Measurements from ENCODE around the gene RSAD2. TPM values are rescaled to one million over a fixed set of nuclear protein-coding genes. Genes with fewer than 3 reads are reported as not detected.
A peak's percentile ranks its signal among the peaks of the same experiment; 100 is the strongest.

The RSAD2 gene
- total RNA-seq, 1 donor from 2014 or later, result 4.4 TPM

GRCh38 chr2:6922201-6922656 is 44.7 kb downstream of the RSAD2 start:
- Mint-ChIP-seq H3K4me3 (ENCODE audit: low read depth) (no peak overlapping the region), H3K36me3 (ENCODE audit: insufficient read depth) (peaks cover 9% of the 10 kb centered on the region), H3K27me3 (peaks cover 8% of the 10 kb centered on the region), H3K4me1 (ENCODE audit: low read depth) (peaks cover 45% of the 10 kb centered on the region), H3K9me3 (ENCODE audit: low read depth) (no peaks in the 10 kb centered on the region), H3K27ac (no peak overlapping the region)
- DNase-seq (ENCODE audit: low spot score, unreplicated experiment), result no peak
- TF ChIP-seq CTCF (IDR thresholded peaks at IDR 0.05; ENCODE audit: unreplicated experiment), result peak; percentile 43

GRCh38 chr2:6923319-6923718 is 45.7 kb downstream of the RSAD2 start:
- peaks cover 11% of the 10 kb centered on the region for H3K27me3 Mint-ChIP-seq
- no peaks in the 10 kb centered on the region for H3K9me3 Mint-ChIP-seq (ENCODE audit: low read depth)
- H3K4me1 Mint-ChIP-seq (ENCODE audit: low read depth), result peaks cover 49% of the 10 kb centered on the region
- no peak overlapping the region for H3K27ac Mint-ChIP-seq
- peaks cover 11% of the 10 kb centered on the region for H3K36me3 Mint-ChIP-seq (ENCODE audit: insufficient read depth)
- DNase-seq (ENCODE audit: low spot score, unreplicated experiment), result no peak
- no peak overlapping the region for H3K4me3 Mint-ChIP-seq (ENCODE audit: low read depth)
- TF ChIP-seq CTCF (IDR thresholded peaks at IDR 0.05; ENCODE audit: unreplicated experiment), result no peak

GRCh38 chr2:6924101-6924923 is 46.7 kb downstream of the RSAD2 start:
- Mint-ChIP-seq H3K9me3 (ENCODE audit: low read depth) (no peaks in the 10 kb centered on the region), H3K4me3 (ENCODE audit: low read depth) (no peak overlapping the region), H3K27me3 (peaks cover 16% of the 10 kb centered on the region), H3K36me3 (ENCODE audit: insufficient read depth) (peaks cover 12% of the 10 kb centered on the region), H3K27ac (no peak overlapping the region), H3K4me1 (ENCODE audit: low read depth) (peaks cover 43% of the 10 kb centered on the region)
- TF ChIP-seq CTCF (IDR thresholded peaks at IDR 0.05; ENCODE audit: unreplicated experiment), result no peak
- no peak for DNase-seq (ENCODE audit: low spot score, unreplicated experiment)

GRCh38 chr2:6924924-6925409 is 47.4 kb downstream of the RSAD2 start:
- no peak overlapping the region for H3K4me3 Mint-ChIP-seq (ENCODE audit: low read depth)
- no peak overlapping the region for H3K27ac Mint-ChIP-seq
- H3K4me1 Mint-ChIP-seq (ENCODE audit: low read depth), result peaks cover 45% of the 10 kb centered on the region
- no peak for DNase-seq (ENCODE audit: low spot score, unreplicated experiment)
- peaks cover 20% of the 10 kb centered on the region for H3K27me3 Mint-ChIP-seq
- H3K36me3 Mint-ChIP-seq (ENCODE audit: insufficient read depth), result peaks cover 12% of the 10 kb centered on the region
- no peaks in the 10 kb centered on the region for H3K9me3 Mint-ChIP-seq (ENCODE audit: low read depth)
- no peak for TF ChIP-seq CTCF (IDR thresholded peaks at IDR 0.05; ENCODE audit: unreplicated experiment)

- H3K27ac Mint-ChIP-seq, result no peak overlapping the region
Measured at GRCh38 chr2:6926071-6926732, 48.6 kb downstream of the RSAD2 start.

More at GRCh38 chr2:6926071-6926732, 48.6 kb downstream of the RSAD2 start:
- Mint-ChIP-seq H3K4me3 (ENCODE audit: low read depth) (no peak overlapping the region), H3K9me3 (ENCODE audit: low read depth) (no peaks in the 10 kb centered on the region), H3K4me1 (ENCODE audit: low read depth) (peaks cover 40% of the 10 kb centered on the region), H3K27me3 (peaks cover 23% of the 10 kb centered on the region), H3K36me3 (ENCODE audit: insufficient read depth) (peaks cover 12% of the 10 kb centered on the region)
- TF ChIP-seq CTCF (IDR thresholded peaks at IDR 0.05; ENCODE audit: unreplicated experiment), result no peak
- no peak for DNase-seq (ENCODE audit: low spot score, unreplicated experiment)
